HT1080 (cell line): ENCODE measurements around the gene SLCO3A1. TPM values are rescaled to one million over a fixed set of nuclear protein-coding genes. Genes with fewer than 3 reads are reported as not detected.
A peak's percentile ranks its signal among the peaks of the same experiment; 100 is the strongest.

Experiments
- DNase-seq: peaks from one replicate; pipeline ENCODE4 v3.0.0-alpha.2; 2015; ENCODE audit warnings: low read depth
- polyA plus RNA-seq, 2 experiments: library from polyadenylated mRNA; depleted of rRNA; stranded (reverse); fragments of >200 nt; gene quantifications; 2 replicates each; pipeline ENCODE4 v1.2.3, GENCODE V29; 2015
- total RNA-seq: library from RNA; depleted of rRNA; stranded (reverse); fragments of >200 nt; shearing (Covaris generic); gene quantifications from 2 replicates; pipeline ENCODE4 v1.2.3, GENCODE V29; 2014; rRNA removed

The SLCO3A1 gene
- 2.6 and 4.6 TPM in 2 replicates for total RNA-seq
- 8.1 and 9.0 TPM in 2 replicates for polyA plus RNA-seq (2015; cell fraction: cytosol; rRNA removed)
- polyA plus RNA-seq (2015; cell fraction: nucleus; rRNA removed), result 8.0 and 10.9 TPM in 2 replicates

DNA sequence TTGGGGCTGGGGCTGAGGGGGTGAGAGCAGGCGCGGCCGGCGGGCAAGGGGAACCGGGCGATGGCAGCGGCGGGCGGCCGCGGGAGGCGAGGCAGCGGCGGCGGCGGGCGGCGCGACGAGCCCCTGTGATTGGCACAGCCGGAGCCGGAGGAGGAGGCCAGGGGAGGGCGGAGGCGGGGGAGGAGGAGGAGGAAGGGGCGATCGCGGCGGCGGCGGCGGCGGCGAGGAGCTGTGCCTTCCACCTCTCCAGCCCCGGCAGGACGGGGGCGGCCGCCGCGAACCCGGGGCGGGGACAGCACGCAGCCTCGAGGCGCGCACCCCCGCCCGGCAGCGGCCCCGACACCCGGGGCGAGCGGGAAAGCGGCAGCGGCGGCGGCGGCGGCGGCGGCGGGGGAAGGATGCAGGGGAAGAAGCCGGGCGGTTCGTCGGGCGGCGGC, at the start of gene SLCO3A1:
SLCO3A1 (plus strand) TSS at position 198 of the 437 bp plus-strand sequence.
- DNase-seq, result peak; percentile 39

DNA sequence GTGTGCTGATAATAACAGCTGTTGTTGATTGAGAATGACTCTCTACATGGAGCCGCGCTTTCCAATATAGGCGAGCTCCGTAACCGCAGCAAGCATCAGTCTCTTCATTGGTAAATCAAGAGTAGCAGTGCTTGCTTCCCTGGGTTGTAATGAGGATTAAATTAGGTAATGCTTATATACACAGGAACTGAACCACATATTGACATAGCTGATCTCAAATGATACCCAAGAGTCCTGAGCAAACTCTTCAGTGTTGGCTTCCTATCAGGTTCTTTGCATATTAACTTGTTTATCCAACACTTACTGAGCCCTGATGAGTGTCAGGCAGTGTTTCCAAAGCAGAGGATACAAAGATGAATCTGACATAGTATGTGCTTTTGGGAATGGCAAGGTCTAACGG, 46.4 kb upstream of the SLCO3A1 start:
- no peak for DNase-seq

DNA sequence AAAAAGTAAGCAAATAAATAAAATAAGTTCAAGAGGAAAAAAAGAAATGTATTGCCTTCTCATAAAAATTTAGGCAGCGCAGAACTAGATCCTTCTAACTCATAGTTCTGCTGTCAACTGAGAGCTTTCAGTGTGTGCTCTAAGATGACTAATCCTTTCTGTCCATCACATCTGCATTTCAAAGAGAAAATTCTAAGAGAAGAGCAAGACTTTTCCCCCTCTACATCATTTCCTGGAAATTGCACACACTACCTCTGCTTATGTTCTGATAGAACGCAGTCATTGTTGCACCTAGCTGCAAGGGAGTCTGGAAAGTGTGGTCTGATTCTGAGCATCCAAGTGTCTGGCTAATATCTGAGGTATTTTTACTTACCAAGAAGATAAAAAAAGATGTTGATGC, 39.6 kb upstream of the SLCO3A1 start:
- no peak for DNase-seq

DNA sequence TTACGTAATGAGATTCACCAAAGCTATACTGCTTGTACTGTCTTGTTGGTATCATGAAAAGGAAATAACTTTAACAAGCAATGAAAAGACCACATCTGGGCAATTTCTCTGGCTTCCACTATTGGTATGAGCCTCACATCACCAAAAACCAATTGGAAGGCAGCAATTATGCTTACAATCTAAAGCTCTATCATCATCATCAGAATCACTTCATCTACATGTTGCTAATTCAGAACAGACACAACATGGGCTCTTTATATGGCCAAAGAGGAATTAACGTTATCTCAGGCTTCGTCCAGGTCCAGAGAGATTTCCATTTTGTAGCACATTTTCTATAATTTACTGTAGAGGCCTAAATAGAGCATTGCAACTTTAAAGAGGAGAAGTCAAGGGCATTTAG, 36.6 kb upstream of the SLCO3A1 start:
- DNase-seq, result no peak

DNA sequence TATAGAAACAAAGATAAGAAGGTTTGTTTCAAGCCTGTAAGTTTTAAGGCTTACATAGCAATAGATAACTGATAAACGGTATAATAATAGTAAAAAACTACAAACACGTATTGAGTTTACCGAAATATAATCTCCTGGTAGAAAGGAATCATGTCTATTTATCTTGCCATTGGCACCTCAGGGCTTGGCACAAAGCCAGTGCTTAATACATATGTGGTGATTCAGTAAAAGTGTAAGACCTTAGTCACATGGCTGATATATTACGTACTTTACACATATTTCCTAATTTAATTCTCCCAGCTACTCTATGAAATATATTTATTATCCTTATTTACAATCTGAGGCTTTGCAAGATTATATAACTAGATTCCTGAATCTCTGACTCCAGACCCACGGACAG, 32.0 kb upstream of the SLCO3A1 start:
- no peak for DNase-seq

DNA sequence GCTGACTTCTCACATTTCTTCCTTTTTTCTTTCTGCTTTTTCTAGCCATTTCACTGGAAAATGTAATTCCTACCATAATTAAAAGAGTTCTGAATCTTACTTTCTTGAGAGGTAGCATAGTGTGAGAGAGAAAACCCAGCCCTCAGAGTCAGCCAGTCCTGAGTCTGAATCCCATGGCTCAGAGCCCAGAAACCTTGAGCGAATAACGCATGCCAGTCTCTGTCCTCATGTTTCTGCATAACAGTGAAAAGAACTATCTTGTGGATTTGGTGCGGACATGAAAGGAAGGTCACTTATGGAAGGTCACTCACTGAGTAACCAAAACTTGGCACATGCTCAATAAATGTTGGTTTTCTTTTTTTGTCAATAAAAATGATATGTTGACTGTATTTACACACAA, 29.3 kb upstream of the SLCO3A1 start:
- no peak for DNase-seq

DNA sequence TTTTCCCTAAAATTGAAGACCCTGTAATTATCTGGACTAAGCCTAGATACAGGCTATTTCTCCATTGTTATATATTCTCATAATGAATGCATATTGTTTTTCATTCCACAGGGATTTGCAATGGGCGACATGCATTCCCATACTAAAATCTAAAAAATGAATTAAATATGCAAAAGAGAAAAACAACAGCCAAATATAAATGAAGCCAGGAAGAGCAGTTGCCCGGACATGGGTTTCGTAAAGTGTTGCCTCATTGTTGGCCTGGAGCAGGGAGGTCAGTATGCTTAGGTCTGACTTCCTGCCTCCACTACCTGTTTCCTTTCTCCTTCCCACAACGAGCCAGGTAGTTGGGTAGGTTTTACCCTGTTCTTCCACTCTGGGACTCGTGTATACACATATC, 27.1 kb upstream of the SLCO3A1 start:
- no peak for DNase-seq

DNA sequence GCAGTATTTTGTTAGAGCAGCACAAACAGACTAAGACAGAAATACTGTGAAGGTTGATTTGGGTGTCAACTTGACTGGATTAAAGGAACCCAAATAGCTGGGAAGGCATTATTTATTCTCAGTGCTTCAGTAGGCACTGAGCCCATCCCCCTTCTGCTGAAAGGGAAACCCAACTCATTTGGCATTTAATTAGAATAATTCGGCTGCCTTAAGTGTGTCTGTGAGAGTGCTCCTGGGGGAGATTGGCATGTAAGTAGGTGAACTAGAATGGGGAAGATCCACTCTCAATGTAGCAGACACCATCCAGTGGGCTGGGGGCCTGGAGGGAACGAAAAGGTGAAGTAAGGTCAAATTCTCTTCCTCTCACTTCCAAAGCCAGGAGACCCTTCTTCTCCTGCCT, 20.5 kb upstream of the SLCO3A1 start:
- DNase-seq, result no peak

DNA sequence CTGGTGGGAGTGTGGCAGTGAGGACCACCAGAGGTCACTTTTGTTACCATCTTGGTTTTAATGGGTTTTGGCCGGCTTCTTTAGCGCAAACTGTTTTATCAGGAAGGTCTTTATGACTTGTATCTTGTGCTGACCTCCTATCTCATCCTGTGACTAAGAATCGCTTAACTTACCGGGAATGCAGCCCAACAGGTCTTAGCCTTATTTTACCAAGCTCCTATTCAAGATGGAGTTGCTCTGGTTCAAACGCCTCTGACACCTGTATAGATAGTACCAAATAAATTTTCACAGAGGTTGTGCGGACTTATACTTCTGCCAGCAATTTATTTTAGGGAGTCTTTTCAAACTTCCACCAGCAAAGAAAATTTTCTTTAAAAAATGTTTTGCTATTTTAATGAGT, 13.6 kb upstream of the SLCO3A1 start:
- no peak for DNase-seq

DNA sequence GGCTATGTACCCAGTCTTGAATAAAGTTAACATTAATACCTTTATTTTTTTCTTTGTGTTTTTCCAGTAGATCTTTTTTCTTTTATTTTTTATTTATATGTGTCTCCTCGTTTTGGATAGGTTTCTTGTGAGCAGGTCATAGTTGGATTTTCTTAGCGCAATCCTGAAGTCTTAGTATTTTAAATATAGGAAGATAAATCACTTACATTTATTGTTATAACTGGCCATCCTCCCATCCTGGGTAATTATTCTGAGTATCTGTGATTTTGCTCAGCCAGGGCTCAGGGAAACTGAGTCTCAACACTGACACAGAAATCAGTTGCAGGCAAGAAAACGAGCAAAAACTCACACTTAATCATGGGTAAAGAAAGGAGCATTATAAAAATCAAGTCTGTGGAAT, 11.6 kb upstream of the SLCO3A1 start:
- DNase-seq, result no peak

DNA sequence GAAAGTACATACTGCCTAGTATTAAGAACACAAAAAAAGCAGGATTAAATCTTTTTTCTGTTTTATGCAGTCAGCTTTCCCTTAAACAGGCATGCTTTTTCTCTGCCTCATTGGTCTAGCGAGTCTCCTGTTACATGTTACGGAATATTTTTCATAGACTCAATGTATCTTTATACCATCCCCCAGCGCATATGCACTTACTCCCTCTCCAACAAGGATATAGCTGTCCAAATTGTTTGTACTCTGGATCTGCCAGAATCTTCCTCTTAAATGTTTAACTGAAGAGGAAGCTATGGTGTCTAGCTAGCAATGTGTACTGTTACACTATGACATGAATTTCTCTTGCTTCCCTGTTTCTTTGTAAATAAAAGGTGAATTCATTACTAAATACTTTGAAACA, 9.2 kb upstream of the SLCO3A1 start:
- DNase-seq, result no peak

DNA sequence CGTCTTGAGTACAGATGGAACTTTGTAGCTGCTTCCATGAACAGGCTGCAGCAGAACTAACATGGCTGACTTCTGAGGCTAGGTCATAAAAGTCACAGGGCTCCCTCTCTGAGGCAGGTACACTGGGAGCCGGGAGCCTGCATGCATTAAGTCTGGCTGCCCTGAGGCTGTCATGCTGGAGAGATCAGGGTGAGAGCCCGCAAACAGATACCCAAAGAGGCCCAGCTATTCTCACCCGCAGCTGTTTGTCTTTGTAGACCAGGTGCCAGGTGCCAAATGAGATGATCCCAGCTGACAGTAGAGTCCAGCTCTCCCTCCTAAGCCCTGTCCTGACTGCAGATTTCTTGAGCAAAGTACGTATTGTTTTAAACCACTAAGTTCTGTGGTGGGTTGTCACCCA, 8.6 kb upstream of the SLCO3A1 start:
- no peak for DNase-seq

DNA sequence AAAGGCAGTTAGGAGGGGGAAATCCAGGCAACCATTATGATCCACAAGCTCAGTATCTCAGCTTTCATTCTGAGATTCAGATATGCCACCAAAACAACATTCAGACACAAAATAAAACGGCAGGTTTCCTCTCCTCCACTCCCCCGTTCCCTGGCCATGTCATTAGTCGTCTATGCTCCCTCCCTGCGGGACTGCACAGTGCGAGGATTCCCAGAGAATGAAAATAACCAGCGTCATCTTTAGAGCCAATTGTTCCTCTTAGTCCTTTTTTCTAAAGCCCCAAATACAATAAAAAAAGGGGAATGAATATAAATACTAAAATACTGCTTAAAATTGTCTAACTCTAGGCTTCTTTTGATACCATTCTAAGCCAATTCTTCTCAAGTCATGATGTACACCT, 7.8 kb upstream of the SLCO3A1 start:
- DNase-seq, result no peak

DNA sequence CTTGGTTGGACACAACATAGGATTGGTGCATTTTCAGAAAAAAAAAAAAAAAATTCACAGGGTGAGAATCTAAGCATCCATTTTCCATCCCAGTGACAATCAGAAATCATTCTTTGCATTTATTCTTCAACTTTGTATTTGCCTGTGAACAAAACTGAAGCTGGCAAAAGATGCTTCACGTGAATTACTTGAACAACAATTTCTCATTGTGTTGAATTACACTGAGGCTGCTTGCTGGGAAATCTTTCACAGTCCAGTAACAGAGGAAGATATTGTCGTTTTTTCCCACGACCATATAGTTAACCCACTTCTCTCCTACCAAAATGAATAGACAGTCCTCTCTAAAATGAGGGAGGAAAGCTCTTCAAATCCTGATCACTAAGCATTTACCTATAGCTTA, 4.3 kb upstream of the SLCO3A1 start:
- DNase-seq, result no peak

DNA sequence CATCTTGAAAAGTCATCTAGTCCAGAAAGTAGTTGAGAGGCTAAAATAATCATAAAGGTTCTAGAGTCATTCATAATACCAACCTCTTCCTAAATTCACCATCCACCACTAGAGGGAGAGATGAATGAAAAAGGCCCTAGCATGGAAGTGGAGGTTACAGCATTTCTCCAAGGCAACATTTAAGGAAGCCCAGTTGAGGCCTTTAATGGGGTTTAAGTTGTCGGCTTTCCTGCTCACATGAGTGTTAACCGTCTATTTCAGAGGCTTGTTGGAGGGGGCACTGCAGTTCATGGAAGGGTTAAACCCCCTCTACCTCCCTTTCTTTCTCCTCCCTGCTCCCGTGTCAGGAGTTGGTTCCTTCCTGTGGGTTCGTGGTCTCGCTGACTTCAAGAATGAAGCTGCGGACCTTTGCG, 3.8 kb upstream of the SLCO3A1 start:
- DNase-seq, result peak; percentile 60

DNA sequence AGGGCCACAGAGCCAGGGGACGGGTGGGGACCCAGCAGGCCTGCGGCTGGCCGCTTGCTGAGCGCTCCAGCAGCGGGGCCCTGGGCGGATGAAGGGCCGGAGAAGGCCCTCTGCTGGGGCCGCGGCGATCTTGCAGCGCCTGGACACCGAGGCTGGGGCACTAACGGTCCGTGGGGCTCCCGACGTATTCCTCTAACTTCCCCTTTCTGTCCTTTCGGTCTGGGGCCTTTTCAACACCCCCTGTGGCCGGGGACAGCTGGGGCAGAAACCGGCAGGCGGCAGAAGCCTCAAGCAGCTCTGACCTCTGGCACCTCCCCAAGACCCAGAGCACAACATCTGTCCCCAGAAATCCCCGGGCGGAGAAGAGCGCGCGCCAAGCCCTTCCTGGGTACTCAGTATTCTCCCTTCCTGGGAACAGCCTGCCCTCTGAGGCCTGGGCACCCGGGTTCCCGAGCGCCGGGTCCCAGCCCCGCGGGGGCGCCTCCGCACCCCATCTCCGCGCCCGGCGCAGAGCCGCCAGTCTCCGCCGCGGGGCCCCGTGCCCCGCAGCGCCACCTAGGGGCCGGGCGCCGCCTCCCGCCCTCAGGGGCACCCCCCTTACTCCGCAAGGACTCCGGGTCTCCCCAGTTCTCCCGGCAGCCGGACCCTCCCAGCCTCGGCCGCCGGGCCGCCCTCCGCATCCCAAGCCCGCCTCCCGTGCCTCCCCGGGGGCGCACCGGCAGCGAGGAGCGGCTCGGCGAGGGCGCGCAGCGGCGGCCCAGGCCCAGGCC, 582 bp upstream of the SLCO3A1 start:
- peak; percentile 62 for DNase-seq

DNA sequence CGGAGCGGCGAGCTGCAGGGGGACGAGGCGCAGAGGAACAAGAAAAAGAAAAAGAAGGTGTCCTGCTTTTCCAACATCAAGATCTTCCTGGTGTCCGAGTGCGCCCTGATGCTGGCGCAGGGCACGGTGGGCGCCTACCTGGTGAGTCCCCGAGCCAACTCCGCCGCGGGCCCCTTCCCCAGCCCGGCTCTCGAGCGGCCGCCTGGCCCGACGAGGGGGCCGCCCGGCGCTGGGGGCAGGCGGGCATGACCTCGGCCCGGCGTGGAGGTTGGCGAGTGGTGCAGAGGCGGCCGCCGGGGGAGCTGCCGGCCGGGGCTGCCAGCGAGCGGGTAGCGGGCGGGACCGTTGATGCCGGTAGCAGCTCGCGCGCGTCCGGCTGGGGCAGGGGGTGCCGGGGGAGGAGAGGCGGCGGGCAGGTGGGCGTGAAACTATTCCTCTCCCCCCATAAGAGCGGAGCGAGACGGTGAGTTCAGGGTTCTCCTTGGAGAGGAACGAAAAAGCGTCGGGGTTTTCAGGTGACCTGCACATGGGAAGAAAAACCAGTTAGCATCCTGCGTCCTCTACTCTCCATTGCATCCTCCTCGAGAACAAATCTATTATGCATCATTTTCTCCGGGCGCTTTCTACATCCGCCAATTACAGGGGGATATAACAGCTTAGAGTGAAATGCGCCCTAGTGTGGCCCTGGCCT, 585 bp downstream of the SLCO3A1 start:
- peak; percentile 24 for DNase-seq

DNA sequence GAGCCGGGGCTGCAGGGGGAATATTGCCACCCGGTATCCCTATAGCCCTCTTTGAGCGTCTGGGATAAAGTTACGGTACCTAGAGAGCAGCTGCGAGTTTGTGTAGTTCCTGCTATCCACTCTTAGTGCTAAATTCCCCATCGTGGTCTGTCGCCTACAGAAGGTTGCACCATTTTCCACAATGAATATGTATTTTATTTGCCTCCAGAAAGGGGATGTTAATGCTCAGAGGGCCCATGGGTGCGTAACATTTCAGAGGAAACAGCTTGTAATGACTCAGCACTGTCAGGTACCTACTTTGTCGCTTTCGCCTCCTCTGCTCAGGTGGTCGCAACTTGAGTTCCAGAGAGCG, 1.1 kb downstream of the SLCO3A1 start:
- DNase-seq, result no peak

DNA sequence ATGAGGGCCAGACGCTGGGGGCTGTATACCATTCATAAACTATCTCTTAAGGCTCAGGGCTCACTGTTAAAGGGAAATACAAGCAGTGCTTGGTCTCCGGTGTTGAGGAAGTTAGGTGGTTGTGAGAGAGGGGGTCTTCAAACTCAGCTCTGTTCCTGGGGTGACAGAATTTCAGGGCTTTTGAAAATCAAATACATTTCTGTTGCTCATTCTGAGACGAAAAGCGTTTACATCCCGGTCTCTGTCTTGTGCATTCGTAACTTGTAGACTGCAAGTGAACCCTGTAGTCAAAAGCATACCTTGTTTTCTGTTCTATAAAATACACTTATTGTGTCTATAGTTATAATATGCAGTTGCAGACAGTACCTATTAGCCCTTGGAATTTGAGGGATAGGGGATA, 1.7 kb downstream of the SLCO3A1 start:
- DNase-seq, result no peak

DNA sequence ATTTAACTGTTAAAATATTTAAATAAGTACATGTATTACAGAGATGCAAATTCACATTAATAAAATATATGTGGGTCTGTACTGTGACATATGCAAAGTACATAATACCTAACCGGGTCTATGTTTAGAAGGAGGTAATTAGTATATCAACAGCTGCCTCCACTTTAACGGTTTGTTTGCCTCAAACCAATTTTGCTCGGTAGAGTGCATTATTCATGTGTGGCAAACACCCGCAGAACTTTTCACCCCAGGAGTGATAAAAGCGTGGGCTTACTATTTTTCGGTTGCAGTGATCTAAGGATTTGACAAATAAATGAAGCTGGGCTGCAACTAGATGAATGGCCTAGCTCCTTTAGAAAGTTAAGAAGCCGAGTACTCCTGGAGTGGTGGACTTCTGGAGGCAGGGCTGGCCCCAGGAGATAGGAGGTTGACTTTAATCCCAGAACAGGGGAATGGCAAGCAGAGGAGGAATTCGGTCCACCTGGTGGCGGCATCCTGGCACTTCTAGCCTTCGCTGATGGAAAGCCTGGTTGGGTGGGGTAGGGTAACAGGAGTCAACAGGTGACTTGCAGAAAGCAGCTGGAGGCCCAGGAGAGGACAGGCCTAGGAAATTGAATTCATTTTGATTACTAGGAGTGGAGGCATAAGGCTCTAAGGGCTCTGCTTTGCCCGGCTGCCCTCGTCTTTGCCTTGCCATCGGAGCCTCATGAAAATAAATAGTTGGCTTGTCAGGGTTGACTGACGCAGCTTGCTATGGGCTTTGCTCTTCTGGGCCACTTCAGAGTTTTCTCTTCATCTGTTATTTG, 2.4 kb downstream of the SLCO3A1 start:
- no peak for DNase-seq

DNA sequence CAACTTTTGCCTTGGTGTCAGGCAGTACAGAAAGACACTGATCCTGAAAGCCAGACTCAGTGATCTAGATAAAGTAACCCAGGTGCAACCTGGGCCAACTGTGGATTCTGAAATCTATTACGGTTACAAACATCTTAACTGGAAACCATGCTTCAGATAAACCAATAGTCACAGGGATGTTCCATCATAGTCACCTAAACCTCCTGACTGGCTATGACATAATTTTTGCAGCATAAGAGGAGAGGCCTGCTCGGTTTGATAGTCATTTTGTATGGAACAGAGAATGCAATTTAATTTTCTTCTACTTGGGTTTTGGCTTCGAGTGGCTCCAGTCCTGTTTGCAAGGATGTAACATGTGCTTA, 3.7 kb downstream of the SLCO3A1 start:
- no peak for DNase-seq

DNA sequence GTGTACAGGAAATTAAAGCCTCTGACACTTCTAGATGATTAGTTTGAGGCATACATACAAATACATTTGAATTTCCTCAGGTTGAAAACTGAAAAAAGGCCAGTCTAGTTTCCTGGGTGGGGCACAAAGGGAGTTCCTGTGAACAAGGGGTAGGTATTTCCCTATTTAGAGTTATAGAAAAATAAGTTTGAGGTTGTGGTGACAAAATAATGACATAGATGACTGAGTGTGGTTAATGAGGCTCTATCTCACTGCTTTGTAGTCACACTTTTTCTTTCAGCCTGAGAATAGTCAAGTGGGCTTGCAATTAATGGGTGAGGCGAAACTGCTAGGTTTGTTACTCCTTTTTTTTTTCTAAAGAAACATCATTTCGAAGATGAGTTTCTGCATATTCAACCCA, 4.3 kb downstream of the SLCO3A1 start:
- no peak for DNase-seq
